GM18868 (cell line): ENCODE measurements around the gene FXYD6.

Experiments used
- ATAC-seq: cut with Tn5 transposase; IDR thresholded peaks from one replicate; pipeline ENCODE4 v1.9.1; 2021; ENCODE audit warnings: mild to moderate bottlenecking, moderate library complexity; ENCODE audit not compliant: unreplicated experiment

FXYD6 gene

GRCh38 chr11:117796456-117796871, 80.0 kb downstream of the FXYD6 start:
- no peak for ATAC-seq

GRCh38 chr11:117795638-117796455, 80.6 kb downstream of the FXYD6 start:
- ATAC-seq: no peak

GRCh38 chr11:117794772-117795629, 81.5 kb downstream of the FXYD6 start:
- no peak for ATAC-seq

GRCh38 chr11:117794135-117794534, 82.3 kb downstream of the FXYD6 start:
- ATAC-seq: no peak

- no peak for ATAC-seq
These were observed 82.9 kb downstream of the FXYD6 start for GRCh38 chr11:117793583-117793982.

- no peak for ATAC-seq
These were observed 83.5 kb downstream of the FXYD6 start for GRCh38 chr11:117792992-117793391.

- ATAC-seq: no peak
These were observed 84.2 kb downstream of the FXYD6 start for GRCh38 chr11:117792241-117792640.

- no peak for ATAC-seq
These were observed 86.2 kb downstream of the FXYD6 start for GRCh38 chr11:117790279-117790678.

- ATAC-seq: no peak
These were observed 87.2 kb downstream of the FXYD6 start for GRCh38 chr11:117789241-117789640.
